HG02798 (cell line): ENCODE measurements around the gene RASAL1.
A peak's percentile ranks its signal among the peaks of the same experiment; 100 is the strongest.

Experiments used
- ATAC-seq: cut with Tn5 transposase; IDR thresholded peaks from one replicate; pipeline ENCODE4 v1.9.1; 2021; ENCODE audit warnings: mild to moderate bottlenecking; ENCODE audit not compliant: unreplicated experiment, poor library complexity

RASAL1 gene

GRCh38 chr12:113163030-113163360 is 27.4 kb upstream of the RASAL1 start:
- ATAC-seq: no peak

DNA sequence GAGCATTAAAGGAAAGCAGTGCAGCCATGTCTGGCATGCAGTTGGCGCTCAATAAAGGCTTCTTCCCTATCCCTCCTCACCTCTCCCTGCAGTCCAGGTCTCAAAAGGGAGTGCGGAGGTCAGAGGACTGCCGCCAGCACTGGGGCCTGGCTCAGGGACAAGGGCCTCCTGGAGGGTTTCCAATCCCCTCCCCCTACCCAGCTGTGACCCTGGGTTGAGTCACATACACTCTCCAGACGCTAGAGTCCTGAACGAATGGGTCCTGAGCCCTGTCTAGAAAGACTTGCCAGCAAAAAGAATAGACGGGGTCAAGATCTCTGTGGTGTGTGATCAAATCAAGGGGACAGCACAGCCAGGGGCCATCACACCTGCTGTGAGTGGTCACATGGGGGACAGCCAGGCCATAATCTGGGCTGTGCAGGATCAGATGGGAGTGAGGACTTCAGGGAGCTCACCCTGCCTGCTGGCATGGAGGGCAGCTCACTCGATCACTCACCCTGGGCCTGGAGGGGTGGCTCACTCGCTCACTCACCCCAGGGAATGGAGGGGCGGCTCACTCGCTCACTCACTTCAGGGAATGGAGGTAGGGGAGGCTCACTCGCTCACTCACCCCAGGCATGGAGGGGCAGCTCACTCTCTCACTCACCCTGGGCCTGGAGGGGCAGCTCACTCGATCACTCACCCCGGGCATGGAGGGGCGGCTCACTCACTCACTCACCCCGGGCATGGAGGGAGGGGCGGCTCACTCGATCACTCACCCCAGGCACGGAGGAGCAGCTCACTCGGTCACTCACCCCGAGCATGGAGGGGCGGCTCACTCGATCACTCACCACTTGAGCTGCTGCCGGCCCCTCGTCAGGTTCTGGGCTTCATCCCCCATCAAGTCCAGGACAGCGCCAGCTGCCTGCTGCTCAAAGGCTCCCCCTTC is 26.8 kb upstream of the RASAL1 start:
- ATAC-seq: no peak

GRCh38 chr12:113161415-113162016 is 26.0 kb upstream of the RASAL1 start:
- no peak for ATAC-seq

- ATAC-seq: no peak
Observed at GRCh38 chr12:113159937-113160336, 24.4 kb upstream of the RASAL1 start.

DNA sequence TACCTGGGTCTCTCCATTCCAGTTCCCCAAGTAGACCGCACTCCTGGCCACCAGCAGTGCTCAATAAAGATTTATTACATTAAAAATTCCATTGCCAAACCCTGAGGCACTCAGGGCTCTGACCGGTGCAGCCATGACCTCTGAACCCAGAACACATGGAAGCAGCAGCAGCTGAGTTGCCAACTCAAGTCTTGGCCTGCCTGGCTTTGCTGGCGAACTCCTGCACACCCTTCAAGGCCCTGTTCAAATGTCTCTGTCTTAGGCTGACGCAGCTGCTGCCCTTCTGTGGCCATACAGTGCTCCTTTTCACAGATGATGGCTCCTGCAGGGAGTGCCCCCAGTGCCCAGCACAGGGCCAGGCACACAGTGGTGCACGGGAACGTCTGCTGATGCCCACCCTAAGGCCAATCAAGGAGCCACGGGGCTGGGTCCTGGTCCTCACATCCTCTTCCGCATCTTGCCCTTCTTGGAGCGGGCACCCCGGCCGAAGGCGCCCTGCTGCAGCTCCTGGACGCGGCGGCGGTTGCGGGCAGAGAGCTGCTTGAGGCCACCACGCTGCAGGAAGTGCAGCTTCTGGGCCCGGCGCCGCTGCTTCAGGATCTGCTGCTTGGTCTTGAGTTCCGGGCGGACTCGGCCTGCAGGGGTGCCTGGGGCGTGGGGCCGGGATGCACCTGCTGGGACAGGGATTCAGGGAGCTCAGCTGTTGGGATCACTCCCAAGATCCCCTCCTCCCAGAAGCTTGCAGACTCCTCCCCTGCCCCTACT is 23.1 kb upstream of the RASAL1 start:
- no peak for ATAC-seq

GRCh38 chr12:113157218-113157859 is 21.8 kb upstream of the RASAL1 start:
- ATAC-seq: no peak

DNA sequence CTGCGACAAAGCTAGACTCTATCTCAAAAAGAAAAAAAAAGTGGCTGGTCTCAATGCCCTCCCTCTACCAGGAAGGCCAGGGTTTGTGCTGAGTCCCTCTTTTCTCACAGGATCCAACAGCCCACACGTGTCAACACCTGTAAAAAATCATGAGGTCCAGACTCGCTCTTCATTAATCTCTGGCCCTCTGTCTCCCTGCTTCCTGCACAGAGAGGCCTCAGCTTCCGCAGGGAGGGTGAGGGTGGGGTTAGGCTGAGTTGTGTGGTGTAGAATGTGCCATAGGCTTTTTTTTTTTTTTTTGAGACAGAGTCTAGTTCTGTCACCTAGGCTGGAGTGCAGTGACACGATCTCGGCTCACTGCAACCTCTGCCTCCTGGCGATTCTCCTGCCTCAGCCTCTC is 20.1 kb upstream of the RASAL1 start:
- no peak for ATAC-seq

GRCh38 chr12:113155060-113155459 is 19.5 kb upstream of the RASAL1 start:
- ATAC-seq: no peak

GRCh38 chr12:113154351-113154973 is 18.9 kb upstream of the RASAL1 start:
- ATAC-seq: no peak

DNA sequence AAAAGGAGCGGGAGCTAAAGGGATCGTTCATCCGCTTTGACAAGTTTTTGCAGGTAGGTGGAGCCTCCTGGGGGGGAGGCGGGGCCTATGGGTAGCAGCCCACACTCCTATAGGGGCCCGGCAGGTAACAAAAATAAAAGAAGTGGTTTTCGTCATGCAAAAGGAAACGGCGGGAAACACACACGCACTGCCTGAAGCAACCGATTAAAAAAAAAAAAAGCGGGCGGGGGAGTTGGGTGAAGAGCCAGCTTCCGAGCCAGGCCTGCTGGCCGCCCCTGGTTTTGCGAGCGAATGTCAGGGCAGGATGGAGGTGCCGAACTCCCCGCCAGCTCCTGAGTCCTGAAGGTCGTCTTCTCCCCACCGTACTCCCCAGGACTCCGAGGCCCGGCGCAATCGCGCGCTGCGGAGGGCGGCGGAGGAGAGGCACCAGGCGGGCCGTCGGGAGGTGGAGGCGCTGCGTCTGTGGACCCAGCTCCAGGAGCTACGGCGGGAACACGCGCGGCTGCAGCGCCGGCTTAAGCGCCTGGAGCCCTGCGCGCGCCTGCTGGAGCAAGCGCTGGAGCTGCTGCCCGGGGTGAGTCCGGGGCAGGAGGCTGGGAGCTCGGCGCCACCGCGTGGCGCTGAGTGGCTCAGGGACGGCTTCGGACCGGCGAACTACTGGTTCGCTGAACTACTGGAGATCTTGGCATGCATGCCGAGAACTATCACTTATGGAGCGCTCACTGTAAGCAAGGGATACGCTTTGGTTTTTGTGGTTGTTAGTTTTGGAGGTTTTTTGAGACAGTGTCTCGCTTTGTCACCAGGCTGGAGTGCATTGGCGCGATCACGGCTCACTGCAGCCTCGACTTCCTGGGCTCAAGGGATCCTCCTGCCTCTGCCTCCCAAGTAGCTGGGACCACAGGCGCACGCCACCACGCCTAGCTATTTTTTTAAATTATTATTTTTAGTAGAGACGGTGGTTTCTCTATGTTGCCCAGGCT is 17.6 kb upstream of the RASAL1 start:
- ATAC-seq: peak; percentile 67

DNA sequence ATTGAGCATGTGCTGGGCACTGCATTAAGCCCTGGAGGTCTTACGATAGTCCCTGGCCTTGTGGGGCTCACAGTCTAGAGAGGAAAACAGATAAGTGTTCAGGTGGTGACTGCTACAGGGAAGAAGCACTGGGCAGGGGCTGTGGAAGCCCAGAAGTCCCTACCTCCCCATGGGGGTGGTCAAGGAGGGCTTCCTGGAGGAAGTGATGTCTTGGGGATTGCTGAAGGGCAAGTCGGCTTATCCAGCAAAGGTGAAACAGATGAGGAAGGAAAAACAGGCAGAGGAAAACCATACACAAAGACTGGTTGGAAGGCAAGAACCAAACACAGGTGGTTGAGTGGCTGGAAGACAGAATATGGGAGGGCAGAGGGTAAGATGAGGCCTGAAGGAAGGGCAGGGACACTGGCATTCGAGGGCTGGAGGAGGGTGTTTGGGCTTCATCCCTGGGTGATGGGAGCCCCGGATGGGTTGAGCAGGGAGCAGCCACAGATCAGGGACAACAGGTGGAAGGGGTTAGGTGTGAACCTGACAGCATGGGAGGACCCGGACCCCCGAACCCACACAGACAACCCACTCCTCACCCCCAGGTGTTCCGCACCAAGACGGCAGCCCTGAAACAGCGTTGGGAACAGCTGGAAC is 16.8 kb upstream of the RASAL1 start:
- no peak for ATAC-seq

DNA sequence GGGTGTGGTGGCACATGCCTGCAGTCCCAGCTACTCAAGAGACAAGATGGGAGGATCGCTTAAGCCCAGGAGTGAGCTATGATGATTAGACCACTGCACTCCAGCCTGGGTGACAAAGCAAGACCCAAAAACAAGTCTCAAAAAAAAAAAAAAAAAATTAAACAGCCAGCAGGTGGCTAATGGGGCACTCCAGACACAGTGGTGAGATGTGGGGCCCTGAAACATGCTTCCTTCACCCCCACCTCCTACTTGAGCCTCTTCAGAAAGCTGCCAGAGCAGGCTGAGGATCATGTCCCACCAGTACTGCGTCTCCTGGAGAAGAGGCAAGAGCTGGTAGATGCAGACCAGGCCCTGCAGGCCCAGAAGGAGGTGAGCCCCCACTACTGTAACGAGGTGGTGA is 16.1 kb upstream of the RASAL1 start:
- no peak for ATAC-seq

- ATAC-seq: no peak
Observed at GRCh38 chr12:113149361-113150150, 14.0 kb upstream of the RASAL1 start, which contains the start of gene CFAP73. Gene CFAP73, plus strand, starts transcription at chr12:113149724. Its CDS starts 134 bp downstream, at chr12:113149858.

DNA sequence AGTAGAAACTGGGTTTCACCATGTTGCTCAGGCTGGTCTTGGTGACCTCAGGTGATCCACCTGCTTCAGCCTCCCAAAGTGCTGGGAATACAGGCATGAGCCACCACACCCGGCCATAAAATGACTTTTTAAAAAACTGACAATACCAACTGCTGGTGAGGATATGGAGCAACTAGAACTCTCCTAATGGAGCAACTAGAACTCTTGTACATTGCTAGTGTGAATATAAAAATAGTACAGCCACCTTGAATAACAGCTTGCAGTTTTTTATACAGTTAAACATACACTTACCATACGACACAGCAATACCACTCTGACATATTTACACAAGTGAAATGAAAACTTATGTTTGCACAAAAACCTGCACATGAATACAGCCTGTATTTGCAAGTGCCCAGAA is 11.4 kb upstream of the RASAL1 start:
- ATAC-seq: no peak

- no peak for ATAC-seq
Observed at GRCh38 chr12:113145720-113146551, 10.4 kb upstream of the RASAL1 start.

- no peak for ATAC-seq
Observed at GRCh38 chr12:113144806-113145205, 9.2 kb upstream of the RASAL1 start.

DNA sequence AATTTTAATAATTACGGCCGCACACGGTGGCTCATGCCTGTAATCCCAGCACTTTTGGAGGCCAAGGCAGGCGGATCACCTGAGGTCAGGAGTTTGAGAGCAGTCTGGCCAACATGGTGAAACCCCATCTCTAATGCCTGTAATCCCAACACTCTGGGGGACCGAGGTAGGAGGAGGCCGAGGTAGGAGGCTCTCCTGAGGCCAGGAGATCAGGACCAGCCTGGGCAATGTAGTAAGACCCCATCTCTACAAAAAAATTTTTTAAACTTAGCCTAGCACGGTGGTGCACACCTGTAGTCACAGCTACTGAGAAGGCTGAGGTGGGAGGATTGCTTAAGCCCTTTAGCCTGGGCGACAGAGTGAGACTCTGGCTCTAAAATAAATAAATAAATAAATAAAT is 8.4 kb upstream of the RASAL1 start:
- ATAC-seq: no peak
